ENCODE data around the gene DENND6B. TPM values are rescaled to one million over a fixed set of nuclear protein-coding genes. Genes with fewer than 3 reads are reported as not detected.

The DENND6B gene
- total RNA-seq, 4 donors from 2014 or later = 8.6 to 13.1 (median 11.7) TPM

DNA sequence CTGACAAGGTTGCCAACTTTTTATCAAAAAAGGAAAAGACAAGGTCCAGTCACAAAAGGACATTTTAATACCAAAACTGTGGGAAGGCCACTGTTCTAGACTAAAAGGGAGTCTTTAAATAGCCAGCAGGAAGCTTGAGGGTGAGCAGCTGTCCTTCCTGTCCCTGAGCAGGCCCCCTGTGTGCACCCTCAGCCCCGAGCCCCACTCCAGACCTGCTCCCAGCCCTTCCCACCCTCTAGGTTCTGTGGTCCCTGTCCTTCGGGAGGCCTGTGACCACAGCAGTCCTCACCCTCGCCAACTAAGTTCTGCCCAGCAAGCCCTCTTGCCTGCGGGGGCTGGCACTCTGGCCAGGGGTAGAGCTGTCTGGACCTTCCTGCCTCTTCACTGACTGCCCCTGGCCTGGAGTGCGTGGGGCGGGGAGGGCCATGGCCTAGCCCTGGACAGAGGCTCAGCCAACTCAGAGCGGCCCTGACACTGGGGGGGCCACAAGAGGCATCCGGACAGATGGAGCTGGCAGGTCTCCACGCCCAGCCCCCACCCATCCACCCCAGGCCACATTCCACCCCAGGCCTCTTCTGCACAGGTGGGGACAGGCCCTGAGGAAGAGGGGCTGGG, 17.7 kb downstream of the DENND6B start:
- Histone ChIP-seq H3K9me3 (no peaks in the 10 kb centered on the region), H3K4me1 (peaks cover 8 to 49% (median 42%) of the 10 kb centered on the region in 4 donors), H3K27ac (peak overlapping the region; percentile 79 to 97 (median 86)), H3K4me3 (no peak overlapping the region), H3K36me3 (peaks cover 0 to 28% (median 0%) of the 10 kb centered on the region in 3 donors), H3K27me3 (no peaks in the 10 kb centered on the region)
- no peak for TF ChIP-seq CTCF (IDR thresholded peaks at IDR 0.05)
- TF ChIP-seq POLR2A (IDR thresholded peaks at IDR 0.05) = no peak
- TF ChIP-seq EP300 (IDR thresholded peaks at IDR 0.05) = no peak
- WGBS, 2 donors = 16 to 30% methylated on average over 4 of the region's 9 CpGs
- no peak for DNase-seq (ENCODE audit: low spot score in 2 of 2)

- peak overlapping the region; percentile 79 to 97 (median 86) for H3K27ac ChIP-seq
- peaks cover 0 to 23% (median 0%) of the 10 kb centered on the region in 3 donors for H3K36me3 ChIP-seq
- H3K27me3 ChIP-seq = no peaks in the 10 kb centered on the region
- H3K4me1 ChIP-seq = peaks cover 8 to 51% (median 44%) of the 10 kb centered on the region in 4 donors
- TF ChIP-seq POLR2A (IDR thresholded peaks at IDR 0.05) (peak in 1 of 2 donors; percentile 16), CTCF (IDR thresholded peaks at IDR 0.05) (no peak), EP300 (IDR thresholded peaks at IDR 0.05) (peak in 1 of 2 donors; percentile 41)
- 12 to 16% methylated on average over 7 of the region's 7 CpGs for WGBS, 2 donors
- H3K9me3 ChIP-seq = no peaks in the 10 kb centered on the region
- no peak overlapping the region for H3K4me3 ChIP-seq
- DNase-seq (ENCODE audit: low spot score in 2 of 2) = peak; percentile 39 to 62
Observed at GRCh38 chr22:50308597-50308935, 18.2 kb downstream of the DENND6B start.

DNA sequence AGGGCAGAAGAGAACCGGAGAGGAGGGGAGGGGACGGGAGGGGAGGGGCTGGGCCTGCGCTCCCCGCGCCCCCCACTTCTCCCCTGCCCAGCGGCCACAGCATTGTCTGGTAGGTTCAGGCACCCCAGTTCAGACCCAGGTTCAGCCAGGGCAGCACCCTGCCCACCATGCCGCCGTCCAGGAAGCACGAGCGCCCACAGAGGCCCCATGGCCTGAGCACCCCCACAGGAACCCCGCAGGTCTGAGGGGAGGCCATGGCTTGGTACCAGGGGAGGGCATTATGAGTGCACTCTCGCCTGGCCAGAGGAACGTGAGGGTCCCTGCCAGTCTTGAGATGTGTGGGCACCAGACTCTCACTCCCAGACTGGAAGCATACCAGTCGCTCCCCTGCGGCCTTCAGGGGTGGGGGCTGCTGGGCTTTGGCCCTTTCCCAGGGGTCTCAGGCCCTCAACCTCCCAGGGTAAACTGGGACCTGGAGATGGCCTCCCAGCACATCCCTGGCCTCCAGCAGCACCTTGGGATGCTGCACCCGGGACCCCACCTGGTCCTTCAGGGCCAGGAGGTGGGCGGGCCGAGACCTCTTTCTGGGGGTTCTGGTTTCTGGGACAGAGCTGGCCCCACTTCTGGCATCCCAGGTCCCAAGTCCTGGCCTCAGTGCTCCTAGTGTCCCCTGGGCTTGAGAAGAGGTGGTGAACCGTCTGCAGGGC, 18.8 kb downstream of the DENND6B start:
- Histone ChIP-seq H3K9me3 (no peaks in the 10 kb centered on the region), H3K4me1 (peaks cover 8 to 56% (median 50%) of the 10 kb centered on the region in 4 donors), H3K27me3 (no peaks in the 10 kb centered on the region), H3K27ac (peak overlapping the region; percentile 79 to 97 (median 86)), H3K36me3 (peaks cover 0 to 20% (median 0%) of the 10 kb centered on the region in 3 donors), H3K4me3 (peak overlapping the region in 1 of 4 donors; percentile 16)
- WGBS, 2 donors = 24 to 31% methylated on average over 12 to 14 of the region's 19 CpGs
- no peak for DNase-seq (ENCODE audit: low spot score in 2 of 2)
- TF ChIP-seq POLR2A (IDR thresholded peaks at IDR 0.05) (peak in 1 of 2 donors; percentile 42), CTCF (IDR thresholded peaks at IDR 0.05) (no peak), EP300 (IDR thresholded peaks at IDR 0.05) (no peak)

DNA sequence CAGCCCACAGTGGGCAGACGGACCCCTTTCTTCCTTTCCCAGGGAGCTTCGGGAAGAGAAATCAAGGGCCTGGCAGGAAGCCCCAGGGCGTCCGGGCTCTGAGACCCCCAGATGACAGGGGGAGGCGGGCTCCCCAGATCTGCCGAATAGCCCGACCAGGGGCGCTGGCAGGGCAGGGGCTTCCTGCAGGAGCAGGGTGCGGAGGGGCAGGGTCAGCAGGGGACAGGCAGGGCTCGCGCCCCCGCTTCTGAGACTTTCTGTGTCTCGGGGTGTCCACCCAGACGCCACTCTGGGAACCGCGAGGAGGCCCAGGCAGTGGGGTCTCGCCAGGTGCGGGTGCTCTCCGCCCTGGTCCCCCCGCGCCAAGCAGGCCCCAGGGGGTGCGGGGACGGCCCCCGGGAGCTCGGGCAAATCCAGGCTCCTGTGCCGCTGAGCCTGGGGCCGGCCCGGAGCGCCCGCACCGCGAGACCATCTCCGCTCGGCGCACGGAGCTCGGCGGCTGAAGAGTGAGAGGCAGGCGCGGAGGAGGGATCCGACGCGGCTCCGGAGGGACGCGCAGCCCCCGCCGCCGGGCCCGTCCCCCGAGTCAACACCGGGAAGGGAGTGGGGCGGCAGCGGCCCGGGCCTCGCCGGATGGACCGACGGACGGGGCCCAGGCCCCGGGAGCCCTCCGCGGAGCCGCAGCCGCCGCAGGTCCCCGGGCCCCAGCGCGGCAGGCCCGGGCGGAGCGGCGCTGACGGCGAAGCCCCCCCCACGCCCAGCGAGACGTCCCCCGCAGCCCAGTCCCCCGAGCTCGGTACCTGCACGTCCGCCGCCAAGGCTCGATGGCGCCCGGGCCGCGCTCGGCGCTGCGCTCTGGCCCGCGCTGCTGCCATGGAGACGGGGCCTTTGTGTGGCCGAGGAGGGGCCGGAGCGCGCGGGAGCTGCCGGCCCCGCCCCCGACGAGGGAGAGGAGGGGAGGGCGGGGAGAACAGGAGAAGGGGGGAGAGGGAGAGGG, 19.8 kb downstream of the DENND6B start, which contains the start of gene PLXNB2:
TSS of gene PLXNB2 (minus strand) at position 894 of the 997 bp plus-strand sequence. CDS start 17,062 bp downstream, outside the sequence.
- peak in 1 of 2 donors; percentile 57 for TF ChIP-seq EP300 (IDR thresholded peaks at IDR 0.05)
- TF ChIP-seq CTCF (IDR thresholded peaks at IDR 0.05) = no peak
- peak in 1 of 2 donors; percentile 66 for TF ChIP-seq POLR2A (IDR thresholded peaks at IDR 0.05)
- peak within 1 kb of the TSS; percentile 86 to 97 (median 89) for H3K27ac ChIP-seq
- H3K9me3 ChIP-seq = no peaks in the 10 kb centered on the region
- peaks cover 8 to 66% (median 60%) of the 10 kb centered on the region in 4 donors for H3K4me1 ChIP-seq
- H3K36me3 ChIP-seq = peaks cover 0 to 12% (median 0%) of the 10 kb centered on the region in 3 donors
- peak; percentile 60 to 64 for DNase-seq (ENCODE audit: low spot score in 2 of 2)
- H3K4me3 ChIP-seq = peak within 1 kb of the TSS; percentile 62 to 95 (median 82)
- WGBS, 2 donors = 0 to 1% methylated on average over 1 to 29 of the region's 105 CpGs
- H3K27me3 ChIP-seq = no peaks in the 10 kb centered on the region
